K562 (cell line): ENCODE results near the gene SPATA2.
"Not testable (repeated sequence)": the region's sequence is repeated elsewhere in the genome, so short reads cannot be mapped to it uniquely, and the experiment has no call there.

Experiments used
- CBFB ChIP-seq: sonication (generic); formaldehyde crosslinking; IDR thresholded peaks from 2 replicates; pipeline ENCODE4 v1.4.0; 2020; ENCODE audit warnings: mild to moderate bottlenecking, missing genetic modification reagents
- TF ChIP-seq, protein P1 (sequence below), 3 experiments: IDR thresholded peaks in 2 of 3; conservative IDR thresholded peaks in 1 of 3; 2 replicates each; pipeline ENCODE4 v1.5.1; 2011 to 2012; ENCODE audit warnings: low read length in 3 of 3, mild to moderate bottlenecking in 3 of 3, control low read depth in 2 of 3, improper control_type of control experiment in 1 of 3, inconsistent platforms in 1 of 3, low read depth in 1 of 3, mixed read lengths in 1 of 3, moderate library complexity in 1 of 3; ENCODE audit not compliant: insufficient read depth in 2 of 3
- TF ChIP-seq, protein P2 (sequence below): fragments of 200-800 bp; sonication (Bioruptor generic); IDR thresholded peaks from 2 replicates; pipeline ENCODE4 v1.6.1; 2016; ENCODE audit warnings: missing genetic modification characterization, missing compliant biosample characterization

DNA sequence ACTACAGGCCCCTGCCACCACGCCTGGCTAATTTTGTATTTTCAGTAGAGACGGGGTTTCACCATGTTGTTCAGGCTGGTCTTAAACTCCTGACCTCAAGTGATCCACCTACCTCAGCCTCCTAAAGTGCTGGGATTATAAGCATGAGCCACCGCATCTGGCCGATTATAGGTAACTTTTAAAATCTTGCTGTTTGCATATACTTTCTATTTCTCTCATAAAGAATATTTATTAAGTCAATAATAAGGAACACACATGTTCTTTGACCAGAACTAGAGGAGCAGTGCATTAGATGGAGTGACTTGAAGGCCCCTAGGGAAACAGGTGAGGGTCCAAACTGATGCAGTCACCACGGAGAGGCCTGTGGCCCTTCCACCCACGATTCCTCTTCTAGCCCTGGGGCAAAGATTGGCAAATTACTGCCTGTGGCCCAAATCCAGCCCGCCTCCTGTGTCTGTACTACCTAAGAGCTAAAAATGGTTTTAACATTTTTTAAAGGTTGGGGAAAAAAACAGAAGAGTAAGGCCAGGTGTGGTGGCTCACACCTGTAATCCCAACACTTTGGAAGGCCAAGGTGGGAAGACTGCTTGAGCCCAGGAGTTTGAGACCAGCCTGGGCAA lies 19.7 kb downstream of the SPATA2 start:
- TF ChIP-seq, protein P1, sequence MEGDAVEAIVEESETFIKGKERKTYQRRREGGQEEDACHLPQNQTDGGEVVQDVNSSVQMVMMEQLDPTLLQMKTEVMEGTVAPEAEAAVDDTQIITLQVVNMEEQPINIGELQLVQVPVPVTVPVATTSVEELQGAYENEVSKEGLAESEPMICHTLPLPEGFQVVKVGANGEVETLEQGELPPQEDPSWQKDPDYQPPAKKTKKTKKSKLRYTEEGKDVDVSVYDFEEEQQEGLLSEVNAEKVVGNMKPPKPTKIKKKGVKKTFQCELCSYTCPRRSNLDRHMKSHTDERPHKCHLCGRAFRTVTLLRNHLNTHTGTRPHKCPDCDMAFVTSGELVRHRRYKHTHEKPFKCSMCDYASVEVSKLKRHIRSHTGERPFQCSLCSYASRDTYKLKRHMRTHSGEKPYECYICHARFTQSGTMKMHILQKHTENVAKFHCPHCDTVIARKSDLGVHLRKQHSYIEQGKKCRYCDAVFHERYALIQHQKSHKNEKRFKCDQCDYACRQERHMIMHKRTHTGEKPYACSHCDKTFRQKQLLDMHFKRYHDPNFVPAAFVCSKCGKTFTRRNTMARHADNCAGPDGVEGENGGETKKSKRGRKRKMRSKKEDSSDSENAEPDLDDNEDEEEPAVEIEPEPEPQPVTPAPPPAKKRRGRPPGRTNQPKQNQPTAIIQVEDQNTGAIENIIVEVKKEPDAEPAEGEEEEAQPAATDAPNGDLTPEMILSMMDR (IDR thresholded peaks at IDR 0.05 in 2 of 3, conservative IDR thresholded peaks at IDR 0.05 in 1 of 3; ENCODE audit: insufficient read depth in 2 of 3, low read depth in 1 of 3, low read length in 3 of 3): not testable (repeated sequence)
- TF ChIP-seq CBFB (CRISPR knock-in tag): not testable (repeated sequence)
- TF ChIP-seq, protein P2, sequence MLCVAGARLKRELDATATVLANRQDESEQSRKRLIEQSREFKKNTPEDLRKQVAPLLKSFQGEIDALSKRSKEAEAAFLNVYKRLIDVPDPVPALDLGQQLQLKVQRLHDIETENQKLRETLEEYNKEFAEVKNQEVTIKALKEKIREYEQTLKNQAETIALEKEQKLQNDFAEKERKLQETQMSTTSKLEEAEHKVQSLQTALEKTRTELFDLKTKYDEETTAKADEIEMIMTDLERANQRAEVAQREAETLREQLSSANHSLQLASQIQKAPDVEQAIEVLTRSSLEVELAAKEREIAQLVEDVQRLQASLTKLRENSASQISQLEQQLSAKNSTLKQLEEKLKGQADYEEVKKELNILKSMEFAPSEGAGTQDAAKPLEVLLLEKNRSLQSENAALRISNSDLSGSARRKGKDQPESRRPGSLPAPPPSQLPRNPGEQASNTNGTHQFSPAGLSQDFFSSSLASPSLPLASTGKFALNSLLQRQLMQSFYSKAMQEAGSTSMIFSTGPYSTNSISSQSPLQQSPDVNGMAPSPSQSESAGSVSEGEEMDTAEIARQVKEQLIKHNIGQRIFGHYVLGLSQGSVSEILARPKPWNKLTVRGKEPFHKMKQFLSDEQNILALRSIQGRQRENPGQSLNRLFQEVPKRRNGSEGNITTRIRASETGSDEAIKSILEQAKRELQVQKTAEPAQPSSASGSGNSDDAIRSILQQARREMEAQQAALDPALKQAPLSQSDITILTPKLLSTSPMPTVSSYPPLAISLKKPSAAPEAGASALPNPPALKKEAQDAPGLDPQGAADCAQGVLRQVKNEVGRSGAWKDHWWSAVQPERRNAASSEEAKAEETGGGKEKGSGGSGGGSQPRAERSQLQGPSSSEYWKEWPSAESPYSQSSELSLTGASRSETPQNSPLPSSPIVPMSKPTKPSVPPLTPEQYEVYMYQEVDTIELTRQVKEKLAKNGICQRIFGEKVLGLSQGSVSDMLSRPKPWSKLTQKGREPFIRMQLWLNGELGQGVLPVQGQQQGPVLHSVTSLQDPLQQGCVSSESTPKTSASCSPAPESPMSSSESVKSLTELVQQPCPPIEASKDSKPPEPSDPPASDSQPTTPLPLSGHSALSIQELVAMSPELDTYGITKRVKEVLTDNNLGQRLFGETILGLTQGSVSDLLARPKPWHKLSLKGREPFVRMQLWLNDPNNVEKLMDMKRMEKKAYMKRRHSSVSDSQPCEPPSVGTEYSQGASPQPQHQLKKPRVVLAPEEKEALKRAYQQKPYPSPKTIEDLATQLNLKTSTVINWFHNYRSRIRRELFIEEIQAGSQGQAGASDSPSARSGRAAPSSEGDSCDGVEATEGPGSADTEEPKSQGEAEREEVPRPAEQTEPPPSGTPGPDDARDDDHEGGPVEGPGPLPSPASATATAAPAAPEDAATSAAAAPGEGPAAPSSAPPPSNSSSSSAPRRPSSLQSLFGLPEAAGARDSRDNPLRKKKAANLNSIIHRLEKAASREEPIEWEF (CRISPR knock-in tag): not testable (repeated sequence)
